HepG2 (cell line): ENCODE results near the gene MAP3K2.

Source experiments
- AKAP8 ChIP-seq: sonication (generic); formaldehyde crosslinking; IDR thresholded peaks from 2 replicates; pipeline ENCODE4 v1.5.1; 2020; ENCODE audit warnings: mild to moderate bottlenecking, missing genetic modification reagents
- CBFB ChIP-seq: sonication (generic); formaldehyde crosslinking; IDR thresholded peaks from 2 replicates; pipeline ENCODE4 v1.4.0; 2020; ENCODE audit warnings: missing genetic modification reagents
- EZH2 ChIP-seq: conservative IDR thresholded peaks from 2 replicates; pipeline ENCODE4 v1.6.1; 2012; ENCODE audit warnings: mild to moderate bottlenecking, low read depth, low read length, moderate library complexity
- GABPB1 ChIP-seq: IDR thresholded peaks from 2 replicates; pipeline ENCODE4 v1.6.1; 2016; ENCODE audit warnings: mild to moderate bottlenecking, missing genetic modification reagents, moderate library complexity, missing compliant biosample characterization
- MAFK ChIP-seq, 2 experiments: IDR thresholded peaks in 1 of 2; conservative IDR thresholded peaks in 1 of 2; 2 replicates each; pipeline ENCODE4 v1.6.1; 2011; ENCODE audit warnings: improper control_type of control experiment in 2 of 2, low read length in 2 of 2
- NR1H2 ChIP-seq: sonication (generic); formaldehyde crosslinking; IDR thresholded peaks from 2 replicates; pipeline ENCODE4 v1.8.1; 2022; ENCODE audit warnings: low read depth, missing genetic modification reagents, borderline replicate concordance
- POLR2A ChIP-seq, 2 experiments: IDR thresholded peaks; 2 replicates each; pipeline ENCODE4 v1.6.1; 2011; ENCODE audit warnings: low read depth in 2 of 2, low read length in 2 of 2, mild to moderate bottlenecking in 1 of 2, moderate library complexity in 1 of 2; ENCODE audit not compliant: insufficient read depth in 1 of 2
- POLR2AphosphoS2 ChIP-seq: IDR thresholded peaks from 2 replicates; pipeline ENCODE4 v1.6.1; 2011; ENCODE audit warnings: low read depth, low read length, improper control_type of control experiment
- RBM39 ChIP-seq: fragments of 200-400 bp; formaldehyde crosslinking; IDR thresholded peaks from one replicate; pipeline ENCODE4 v1.6.1; 2018; ENCODE audit warnings: antibody characterized with exemption, mild to moderate bottlenecking, low read depth, low read length; ENCODE audit not compliant: poor library complexity, severe bottlenecking
- ZNF101 ChIP-seq: sonication (generic); formaldehyde crosslinking; IDR thresholded peaks from 2 replicates; pipeline ENCODE4 v1.4.0; 2020; ENCODE audit warnings: mild to moderate bottlenecking, low read depth, missing genetic modification reagents, borderline replicate concordance
- ZNF556 ChIP-seq: sonication (generic); formaldehyde crosslinking; IDR thresholded peaks from 2 replicates; pipeline ENCODE4 v1.4.0; 2020; ENCODE audit warnings: mild to moderate bottlenecking, missing genetic modification reagents, borderline replicate concordance
- ZNF639 ChIP-seq: conservative IDR thresholded peaks from 2 replicates; pipeline ENCODE4 v1.6.1; 2018; ENCODE audit warnings: missing genetic modification reagents
- TF ChIP-seq, protein P1 (sequence below): sonication (generic); formaldehyde crosslinking; IDR thresholded peaks from 2 replicates; pipeline ENCODE4 v1.5.0; 2020; ENCODE audit warnings: mild to moderate bottlenecking, missing genetic modification reagents, moderate library complexity

DNA sequence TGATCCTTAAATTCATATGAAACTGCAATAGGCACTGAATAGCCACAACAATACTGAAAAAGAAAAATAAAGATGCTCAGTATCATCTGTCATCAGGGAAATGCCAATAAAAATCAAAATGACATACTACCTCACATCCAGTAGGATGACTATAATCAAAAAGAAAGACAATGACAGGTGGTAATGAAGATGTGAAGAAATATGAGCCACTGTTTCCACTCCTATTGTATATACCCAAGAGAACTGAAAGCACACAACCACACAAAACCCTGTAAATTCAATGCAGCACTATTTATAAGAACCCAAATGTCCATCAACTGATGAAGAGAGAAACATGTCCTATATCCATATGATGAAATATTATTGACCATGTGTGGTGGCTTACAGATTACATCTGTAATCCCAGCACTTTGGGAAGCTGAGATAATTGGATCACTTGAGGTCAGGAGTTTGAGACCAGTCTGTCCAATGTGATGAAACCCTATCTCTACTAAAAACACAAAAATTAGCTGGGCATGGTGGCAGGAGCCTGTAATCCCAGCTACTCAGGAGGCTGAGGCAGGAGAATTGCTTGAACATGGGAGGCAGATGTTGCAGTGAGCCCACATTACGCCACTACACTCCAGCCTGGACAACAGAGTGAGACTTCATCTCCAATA is 39.9 kb downstream of the MAP3K2 start:
- TF ChIP-seq EZH2, result no peak
- no peak for TF ChIP-seq CBFB
- no peak for TF ChIP-seq POLR2AphosphoS2
- no peak for TF ChIP-seq RBM39
- no peak for TF ChIP-seq ZNF101
- no peak for TF ChIP-seq AKAP8 (CRISPR knock-in tag)
- no peak for TF ChIP-seq NR1H2 (CRISPR knock-in tag)
- no peak for TF ChIP-seq ZNF639
- TF ChIP-seq GABPB1 (CRISPR knock-in tag), result no peak
- TF ChIP-seq MAFK (conservative IDR thresholded peaks at IDR 0.05 in 1 of 2, IDR thresholded peaks at IDR 0.05 in 1 of 2; ENCODE audit: low read length in 2 of 2), result no peak
- TF ChIP-seq, protein P1, sequence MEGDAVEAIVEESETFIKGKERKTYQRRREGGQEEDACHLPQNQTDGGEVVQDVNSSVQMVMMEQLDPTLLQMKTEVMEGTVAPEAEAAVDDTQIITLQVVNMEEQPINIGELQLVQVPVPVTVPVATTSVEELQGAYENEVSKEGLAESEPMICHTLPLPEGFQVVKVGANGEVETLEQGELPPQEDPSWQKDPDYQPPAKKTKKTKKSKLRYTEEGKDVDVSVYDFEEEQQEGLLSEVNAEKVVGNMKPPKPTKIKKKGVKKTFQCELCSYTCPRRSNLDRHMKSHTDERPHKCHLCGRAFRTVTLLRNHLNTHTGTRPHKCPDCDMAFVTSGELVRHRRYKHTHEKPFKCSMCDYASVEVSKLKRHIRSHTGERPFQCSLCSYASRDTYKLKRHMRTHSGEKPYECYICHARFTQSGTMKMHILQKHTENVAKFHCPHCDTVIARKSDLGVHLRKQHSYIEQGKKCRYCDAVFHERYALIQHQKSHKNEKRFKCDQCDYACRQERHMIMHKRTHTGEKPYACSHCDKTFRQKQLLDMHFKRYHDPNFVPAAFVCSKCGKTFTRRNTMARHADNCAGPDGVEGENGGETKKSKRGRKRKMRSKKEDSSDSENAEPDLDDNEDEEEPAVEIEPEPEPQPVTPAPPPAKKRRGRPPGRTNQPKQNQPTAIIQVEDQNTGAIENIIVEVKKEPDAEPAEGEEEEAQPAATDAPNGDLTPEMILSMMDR (CRISPR knock-in tag), result no peak
- TF ChIP-seq ZNF556, result no peak
- no peak for TF ChIP-seq POLR2A (IDR thresholded peaks at IDR 0.05; ENCODE audit: insufficient read depth in 1 of 2, low read depth in 2 of 2, low read length in 2 of 2)
